GM19467 (cell line): ENCODE measurements around the gene RAB27B.

ENCODE experiments used
- ATAC-seq: cut with Tn5 transposase; IDR thresholded peaks from one replicate; pipeline ENCODE4 v1.9.1; 2021; ENCODE audit warnings: mild to moderate bottlenecking, moderate library complexity; ENCODE audit not compliant: unreplicated experiment

Gene RAB27B

DNA sequence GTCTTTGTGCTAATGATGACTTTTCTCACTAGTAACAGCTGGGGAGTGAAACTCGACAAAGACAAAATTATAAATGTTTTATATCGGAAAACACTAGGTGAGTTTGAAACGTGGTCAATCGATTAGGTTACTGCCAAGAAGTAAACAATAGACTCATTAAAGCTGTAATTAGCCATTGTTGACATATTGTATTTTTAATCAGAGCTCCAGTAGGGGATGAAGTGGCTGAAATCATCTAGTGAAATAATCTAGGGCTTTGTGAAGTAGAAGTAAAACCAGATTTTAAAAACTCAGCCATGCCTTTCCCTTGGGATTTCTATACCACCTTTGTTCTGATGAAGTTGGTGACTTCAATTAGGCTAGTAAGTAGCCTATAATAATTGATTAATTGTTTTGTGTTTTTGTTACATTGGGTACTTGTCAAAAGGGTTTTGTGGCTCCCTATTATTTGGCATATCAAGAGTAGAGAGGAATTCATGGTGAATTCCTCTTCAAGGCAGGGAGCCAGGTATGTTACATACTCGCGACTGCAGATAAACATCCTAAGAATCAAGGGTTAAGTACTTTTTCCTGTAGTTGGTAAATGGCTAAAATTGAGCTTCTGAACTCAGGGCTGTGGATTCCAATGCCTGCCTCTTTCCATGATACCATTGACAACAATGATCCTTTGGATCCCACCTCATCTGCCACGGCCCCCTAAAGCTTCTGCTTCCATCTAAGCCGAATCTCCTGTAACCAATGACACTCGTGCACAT is 31.6 kb downstream of the RAB27B start:
- ATAC-seq = no peak

DNA sequence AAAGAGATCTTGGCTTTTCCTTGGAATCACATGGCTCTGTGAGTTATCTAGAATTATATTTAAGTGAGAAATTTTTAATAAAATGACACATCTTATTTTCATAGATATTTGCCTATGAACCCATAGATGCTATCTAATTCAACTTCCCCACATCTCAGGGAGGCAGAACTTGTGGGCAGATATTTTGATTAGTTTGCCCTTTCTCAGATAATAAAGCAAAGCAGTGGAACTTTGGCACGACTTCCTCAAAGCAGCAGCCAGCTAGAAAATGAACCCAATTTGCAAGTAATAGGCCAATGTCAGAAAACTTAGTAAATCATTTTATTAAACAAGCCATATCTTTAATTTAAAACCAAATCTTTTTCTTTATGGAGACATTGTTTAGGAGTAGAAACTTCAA is 32.7 kb downstream of the RAB27B start:
- ATAC-seq = no peak

DNA sequence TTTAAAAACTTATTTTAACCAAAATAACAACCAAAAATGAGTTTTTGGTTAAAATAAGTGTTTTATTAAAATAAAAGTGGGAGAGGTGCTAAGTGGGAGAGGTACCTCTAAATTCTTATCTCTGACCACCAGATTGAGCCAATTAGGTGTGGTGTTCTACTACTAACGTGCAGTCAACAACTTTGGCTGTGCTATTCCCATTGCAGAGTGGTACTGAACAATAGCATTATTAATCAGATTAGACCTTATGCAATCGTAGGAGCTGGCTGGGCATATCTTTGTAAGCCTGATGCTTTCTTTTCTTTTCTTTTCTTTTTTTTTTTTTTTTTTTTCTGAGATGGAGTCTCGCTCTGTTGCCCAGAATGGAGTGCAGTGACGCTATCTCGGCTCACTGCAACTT is 38.9 kb downstream of the RAB27B start:
- no peak for ATAC-seq

- ATAC-seq = no peak
These were observed 43.0 kb downstream of the RAB27B start for GRCh38 chr18:54871231-54871630.

DNA sequence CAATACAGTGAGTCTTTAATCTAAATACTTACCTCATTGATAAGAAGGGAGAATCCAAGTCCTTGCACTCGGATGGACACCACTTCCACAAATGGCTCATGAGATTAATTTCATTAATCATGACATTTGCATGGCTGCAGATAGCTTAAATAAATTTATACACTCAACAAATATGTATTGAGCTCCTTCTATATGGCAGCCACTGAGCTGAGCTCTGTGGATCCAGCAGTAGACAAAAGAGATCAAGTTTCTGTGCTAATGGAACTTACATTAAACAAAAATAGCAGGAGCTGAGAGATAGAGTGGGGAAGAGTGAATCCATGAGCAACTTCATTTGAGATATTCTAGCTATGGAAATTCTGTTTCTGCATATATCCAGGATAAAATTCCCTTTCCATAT is 44.4 kb downstream of the RAB27B start:
- ATAC-seq = no peak

- ATAC-seq = no peak
These were observed 45.6 kb downstream of the RAB27B start for GRCh38 chr18:54873884-54874255.

DNA sequence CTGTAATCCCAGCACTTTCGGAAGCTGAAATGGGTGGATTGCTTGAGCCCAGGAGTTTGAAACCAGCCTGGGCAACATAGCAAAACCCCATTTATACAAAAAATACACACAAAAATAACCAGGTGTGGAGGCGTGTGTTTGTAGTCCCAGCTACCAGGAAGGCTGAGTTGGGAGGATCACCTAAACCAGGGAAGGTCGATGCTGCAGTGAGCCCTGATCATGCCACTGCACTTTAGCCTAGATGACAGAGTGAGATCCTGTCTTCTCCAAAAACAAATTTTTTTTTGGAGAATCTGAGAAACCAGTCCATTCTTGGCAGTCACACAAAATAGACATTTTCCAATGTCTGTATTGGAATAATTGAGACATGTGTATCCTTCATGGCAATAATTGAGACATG is 46.8 kb downstream of the RAB27B start:
- no peak for ATAC-seq

DNA sequence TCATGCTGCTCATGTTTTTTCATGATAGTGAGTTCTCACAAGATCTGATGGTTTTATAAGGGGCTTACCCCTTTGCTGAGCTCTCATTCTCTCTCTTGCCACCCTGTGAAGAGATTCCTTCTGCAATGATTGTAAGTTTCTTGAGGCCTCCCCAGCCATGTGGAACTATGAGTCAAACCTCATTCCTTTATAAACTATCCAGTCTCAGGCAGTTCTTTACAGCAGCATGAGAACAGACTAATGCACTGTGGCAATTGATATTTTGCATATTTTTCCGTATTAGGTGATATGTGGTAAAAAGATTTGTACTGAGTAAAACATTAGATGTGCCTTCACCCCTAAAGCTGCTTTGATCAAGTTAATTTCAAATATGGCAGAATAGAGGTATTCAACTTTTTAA is 48.8 kb downstream of the RAB27B start:
- no peak for ATAC-seq

DNA sequence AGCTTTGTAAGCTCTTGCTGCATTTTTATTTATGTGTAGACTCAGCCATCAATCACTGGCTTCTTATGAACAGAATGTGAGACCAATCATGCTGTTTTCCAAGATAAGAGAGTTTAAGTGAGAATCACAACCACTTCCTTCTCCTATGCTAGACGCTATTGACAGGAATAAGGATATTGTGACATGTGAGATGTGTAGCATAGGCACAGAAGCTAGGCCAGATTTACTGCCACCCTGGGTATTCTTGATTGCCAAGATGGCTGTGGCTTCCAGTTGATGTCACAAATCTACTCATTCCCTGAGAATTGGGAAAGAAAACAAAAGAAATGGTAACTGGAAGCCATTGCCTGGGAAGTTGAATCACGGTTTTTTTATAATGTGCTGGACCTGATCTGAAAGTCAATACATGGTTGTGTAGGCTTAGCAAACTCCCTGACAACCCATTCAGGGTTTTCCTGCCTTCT is 49.9 kb downstream of the RAB27B start:
- no peak for ATAC-seq

GRCh38 chr18:54878659-54879358 is 50.5 kb downstream of the RAB27B start:
- ATAC-seq = no peak

GRCh38 chr18:54879691-54880090 is 51.4 kb downstream of the RAB27B start:
- no peak for ATAC-seq

- no peak for ATAC-seq
These were observed 52.3 kb downstream of the RAB27B start for GRCh38 chr18:54880395-54881105.

GRCh38 chr18:54881229-54881768 is 53.0 kb downstream of the RAB27B start:
- ATAC-seq = no peak

GRCh38 chr18:54882318-54882717 is 54.0 kb downstream of the RAB27B start:
- ATAC-seq = no peak

DNA sequence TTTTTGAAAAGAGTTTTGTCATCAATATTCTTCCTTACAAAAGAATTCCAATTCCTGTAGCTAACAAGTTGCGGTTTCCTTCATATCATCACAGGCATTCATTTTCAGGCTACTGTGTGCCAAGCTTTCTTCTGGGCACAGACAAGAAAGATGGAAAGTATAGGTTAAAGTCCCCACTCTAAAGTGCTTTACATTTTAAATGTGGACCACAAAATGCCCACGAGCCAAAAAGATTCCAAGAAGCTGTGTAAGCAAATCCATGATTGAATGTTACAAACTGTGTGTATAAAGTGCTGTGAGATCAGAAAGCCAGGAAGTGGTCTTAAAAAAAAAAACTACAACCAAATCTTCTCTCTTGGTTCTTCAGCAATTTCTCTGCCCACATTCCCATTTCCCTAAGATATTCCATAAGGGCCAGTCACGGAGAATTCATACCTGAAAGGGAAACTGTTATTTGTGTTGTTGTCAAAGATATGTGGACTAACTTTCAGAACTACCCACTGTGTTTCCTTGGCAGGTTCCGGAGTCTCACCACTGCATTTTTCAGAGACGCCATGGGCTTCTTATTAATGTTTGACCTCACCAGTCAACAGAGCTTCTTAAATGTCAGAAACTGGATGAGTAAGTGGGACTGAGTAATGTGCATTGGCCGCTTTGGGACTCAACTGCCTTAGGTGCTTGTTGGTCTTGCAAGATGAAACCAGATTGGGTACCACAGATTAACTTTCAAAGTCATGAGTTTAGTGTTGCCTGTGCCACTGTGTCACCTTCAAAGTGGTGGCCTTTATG is 55.7 kb downstream of the RAB27B start:
- ATAC-seq = no peak

- ATAC-seq = no peak
These were observed 60.1 kb downstream of the RAB27B start for GRCh38 chr18:54888378-54888777.

DNA sequence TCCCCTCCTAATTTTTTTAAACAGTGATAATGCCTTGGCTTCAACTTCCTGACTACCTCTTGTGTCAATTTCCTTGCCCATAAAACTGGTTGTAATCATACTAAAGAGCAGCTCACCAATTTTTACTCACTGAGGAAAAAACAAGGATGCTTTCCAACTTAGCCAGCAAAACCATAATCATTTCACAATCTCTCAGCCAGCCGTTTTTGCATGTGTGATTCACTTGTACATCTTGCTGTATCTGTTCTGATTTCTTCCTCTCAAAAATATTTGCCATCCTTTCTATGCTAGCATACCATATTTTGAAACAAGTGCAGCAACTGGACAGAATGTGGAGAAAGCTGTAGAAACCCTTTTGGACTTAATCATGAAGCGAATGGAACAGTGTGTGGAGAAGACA is 60.7 kb downstream of the RAB27B start:
- no peak for ATAC-seq

DNA sequence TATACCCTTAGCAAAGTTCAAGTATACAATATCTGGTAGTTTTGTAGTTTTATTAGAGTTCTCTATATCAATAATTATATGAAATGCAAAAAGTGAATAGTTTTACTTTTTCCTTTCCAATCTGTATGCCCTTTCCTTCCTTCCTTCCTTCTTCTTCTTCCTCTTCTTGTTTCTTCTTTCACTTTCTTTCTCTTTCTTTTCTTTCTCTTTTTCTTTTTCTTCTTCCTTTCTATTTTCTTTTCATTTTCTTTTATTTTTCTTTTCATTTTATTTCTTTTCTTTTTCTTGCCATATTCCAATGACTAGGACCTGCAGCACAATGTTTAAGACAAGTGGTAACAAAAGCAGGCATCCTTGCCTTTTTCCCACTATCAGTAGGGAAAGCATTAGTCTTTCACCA is 71.2 kb downstream of the RAB27B start:
- ATAC-seq = no peak

DNA sequence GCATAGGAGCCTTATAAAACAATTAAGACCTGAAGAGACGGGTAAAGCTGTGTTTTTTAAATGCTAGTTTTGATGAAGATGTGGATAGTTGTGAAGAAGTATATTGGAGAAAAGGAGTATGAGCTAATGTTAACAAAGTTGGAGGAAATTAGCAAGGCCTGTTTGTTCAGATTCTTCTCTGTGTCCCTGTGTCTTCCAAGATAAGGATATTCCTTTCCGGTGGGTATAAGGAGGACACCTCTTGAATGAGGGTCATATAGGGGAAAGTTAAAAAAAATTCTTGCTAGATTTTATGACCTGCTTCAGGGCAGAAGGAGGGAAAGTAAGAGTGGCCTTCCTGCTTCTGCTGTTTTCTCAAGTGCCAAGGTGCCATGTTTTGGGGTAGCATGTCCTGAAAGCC is 72.0 kb downstream of the RAB27B start:
- no peak for ATAC-seq

DNA sequence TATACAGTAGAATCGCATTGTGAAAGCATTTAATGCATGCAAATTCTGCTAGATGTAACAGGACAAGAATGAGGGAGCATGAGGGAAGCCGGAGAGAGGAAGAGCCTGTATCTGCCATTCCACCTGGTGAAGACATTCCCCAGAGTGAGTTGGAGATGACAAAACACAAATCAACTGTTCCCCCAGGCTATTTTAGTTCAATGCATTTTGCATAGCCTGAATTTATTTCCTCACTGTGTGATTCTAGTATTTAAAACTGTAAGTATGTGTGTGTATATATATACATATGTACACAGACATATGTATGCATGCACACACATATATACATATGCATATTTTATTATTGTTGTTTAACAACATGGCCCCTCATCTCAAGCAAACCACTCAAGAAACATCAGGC is 76.3 kb downstream of the RAB27B start:
- ATAC-seq = no peak

DNA sequence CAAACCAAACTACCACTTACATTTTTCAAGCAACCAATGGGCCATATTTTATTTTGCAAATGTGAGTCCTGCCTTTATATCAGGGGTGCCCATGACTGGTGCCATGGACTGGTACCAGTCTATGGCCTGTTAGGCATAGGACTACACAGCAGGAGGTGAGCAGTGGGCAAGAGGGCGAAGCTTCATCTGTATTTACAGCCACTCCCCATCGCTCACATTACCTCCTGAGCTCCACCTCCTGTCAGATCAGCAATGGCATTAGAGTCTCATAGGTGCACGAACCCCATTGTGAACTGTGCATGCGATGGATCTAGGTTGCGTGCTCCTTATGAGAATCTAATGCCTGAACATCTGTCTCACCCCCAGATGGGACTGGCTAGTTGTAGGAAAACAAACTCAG is 77.4 kb downstream of the RAB27B start:
- ATAC-seq = no peak
